ENCODE results near the gene MYBPC1.

Gene MYBPC1

GRCh38 chr12:101664992-101665391 lies 70.2 kb downstream of the MYBPC1 start:
- no peak overlapping the region for H3K4me2 ChIP-seq (ENCODE audit: low read depth, low read length, poor library complexity, severe bottlenecking)
- no peaks in the 10 kb centered on the region for H3F3A ChIP-seq (ENCODE audit: insufficient read depth)
- H3K27me3 ChIP-seq (ENCODE audit: low read length), result no peaks in the 10 kb centered on the region
- H3K79me2 ChIP-seq (ENCODE audit: insufficient read depth, low read length), result no peaks in the 10 kb centered on the region
- H3K9me2 ChIP-seq (replicated peaks; ENCODE audit: insufficient read depth, low read length), result no peaks in the 10 kb centered on the region
- no peak overlapping the region for H3K4me3 ChIP-seq (ENCODE audit: insufficient read depth, low read length, poor library complexity, severe bottlenecking)
- H4K20me1 ChIP-seq (ENCODE audit: low read depth, low read length), result no peaks in the 10 kb centered on the region
- H2AFZ ChIP-seq (ENCODE audit: low read depth, low read length, severe bottlenecking), result no peak overlapping the region
- no peaks in the 10 kb centered on the region for H3K9me3 ChIP-seq (ENCODE audit: insufficient read depth, low read length)
- no peak overlapping the region for H3K27ac ChIP-seq (ENCODE audit: low read depth, low read length)
- no peak overlapping the region for H3K9ac ChIP-seq (ENCODE audit: low read length)
- H3K36me3 ChIP-seq (ENCODE audit: low read length), result no peaks in the 10 kb centered on the region
- TF ChIP-seq EZH2phosphoT487 (conservative IDR thresholded peaks at IDR 0.05; ENCODE audit: low read length) (no peak), CTCF (IDR thresholded peaks at IDR 0.05; ENCODE audit: insufficient read depth, low read length, poor library complexity, severe bottlenecking) (no peak)

GRCh38 chr12:101666052-101666728 lies 71.4 kb downstream of the MYBPC1 start:
- no peak for TF ChIP-seq CTCF (IDR thresholded peaks at IDR 0.05; ENCODE audit: insufficient read depth, low read length, poor library complexity, severe bottlenecking)
- no peak for TF ChIP-seq EZH2phosphoT487 (conservative IDR thresholded peaks at IDR 0.05; ENCODE audit: low read length)
- no peak overlapping the region for H3K4me3 ChIP-seq (ENCODE audit: insufficient read depth, low read length, poor library complexity, severe bottlenecking)
- H3F3A ChIP-seq (ENCODE audit: insufficient read depth), result no peaks in the 10 kb centered on the region
- no peak overlapping the region for H3K27ac ChIP-seq (ENCODE audit: low read depth, low read length)
- H3K9me3 ChIP-seq (ENCODE audit: insufficient read depth, low read length), result no peaks in the 10 kb centered on the region
- H3K79me2 ChIP-seq (ENCODE audit: insufficient read depth, low read length), result no peaks in the 10 kb centered on the region
- H3K36me3 ChIP-seq (ENCODE audit: low read length), result no peaks in the 10 kb centered on the region
- H4K20me1 ChIP-seq (ENCODE audit: low read depth, low read length), result no peaks in the 10 kb centered on the region
- H3K4me2 ChIP-seq (ENCODE audit: low read depth, low read length, poor library complexity, severe bottlenecking), result no peak overlapping the region
- no peak overlapping the region for H3K9ac ChIP-seq (ENCODE audit: low read length)
- no peaks in the 10 kb centered on the region for H3K27me3 ChIP-seq (ENCODE audit: low read length)
- H2AFZ ChIP-seq (ENCODE audit: low read depth, low read length, severe bottlenecking), result no peak overlapping the region
- H3K9me2 ChIP-seq (replicated peaks; ENCODE audit: insufficient read depth, low read length), result no peaks in the 10 kb centered on the region

GRCh38 chr12:101667591-101667990 lies 72.8 kb downstream of the MYBPC1 start:
- Histone ChIP-seq H3K4me3 (ENCODE audit: insufficient read depth, low read length, poor library complexity, severe bottlenecking) (no peak overlapping the region), H3K9ac (ENCODE audit: low read length) (no peak overlapping the region), H2AFZ (ENCODE audit: low read depth, low read length, severe bottlenecking) (no peak overlapping the region), H3K9me2 (replicated peaks; ENCODE audit: insufficient read depth, low read length) (no peaks in the 10 kb centered on the region), H4K20me1 (ENCODE audit: low read depth, low read length) (no peaks in the 10 kb centered on the region), H3K79me2 (ENCODE audit: insufficient read depth, low read length) (no peaks in the 10 kb centered on the region), H3K27me3 (ENCODE audit: low read length) (no peaks in the 10 kb centered on the region), H3K27ac (ENCODE audit: low read depth, low read length) (no peak overlapping the region), H3F3A (ENCODE audit: insufficient read depth) (no peaks in the 10 kb centered on the region), H3K9me3 (ENCODE audit: insufficient read depth, low read length) (no peaks in the 10 kb centered on the region), H3K4me2 (ENCODE audit: low read depth, low read length, poor library complexity, severe bottlenecking) (no peak overlapping the region), H3K36me3 (ENCODE audit: low read length) (no peaks in the 10 kb centered on the region)
- TF ChIP-seq CTCF (IDR thresholded peaks at IDR 0.05; ENCODE audit: insufficient read depth, low read length, poor library complexity, severe bottlenecking), result no peak
- TF ChIP-seq EZH2phosphoT487 (conservative IDR thresholded peaks at IDR 0.05; ENCODE audit: low read length), result no peak

Measured in SU-DHL-6 (cell line).